SK-N-MC (cell line): Measurements from ENCODE around the gene SLC10A7.

ENCODE experiments used
- EZH2 ChIP-seq: fragments of 200-600 bp; sonication (generic); IDR thresholded peaks from one replicate; pipeline ENCODE4 v1.6.1; 2017; ENCODE audit warnings: antibody characterized with exemption
- FOXP2 ChIP-seq: optimal IDR thresholded peaks from 2 replicates; pipeline ENCODE3; 2011; ENCODE audit warnings: mild to moderate bottlenecking, moderate library complexity; ENCODE audit not compliant: insufficient read depth; ENCODE audit errors: extremely low read length, control extremely low read depth
- POLR2AphosphoS5 ChIP-seq: IDR thresholded peaks from 2 replicates; pipeline ENCODE4 v1.6.1; 2012; ENCODE audit warnings: mild to moderate bottlenecking, low read depth, low read length, borderline replicate concordance

DNA sequence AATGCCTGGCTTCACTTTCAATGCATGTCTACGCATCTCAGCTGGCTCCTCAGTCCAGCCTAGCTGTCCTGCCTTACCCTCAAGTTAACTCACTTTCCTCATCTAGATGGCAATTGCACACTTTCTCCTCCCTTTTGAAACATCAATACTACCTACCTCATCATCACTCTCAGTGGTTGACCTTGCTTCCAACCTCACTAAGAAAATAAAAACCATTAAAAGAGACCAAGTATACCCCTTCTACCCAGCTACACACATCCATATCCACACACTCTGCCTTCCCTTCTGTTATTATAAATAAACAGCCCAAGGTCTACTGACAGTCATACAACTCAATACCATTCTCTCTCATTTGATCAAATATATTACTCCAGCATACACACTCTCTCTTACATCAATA, 21.5 kb downstream of the SLC10A7 start:
- TF ChIP-seq EZH2 = no peak
- no peak for TF ChIP-seq FOXP2
- no peak for TF ChIP-seq POLR2AphosphoS5
